DOHH2 (cell line): ENCODE data around the gene CLK2.
"Not testable (repeated sequence)": the region's sequence is repeated elsewhere in the genome, so short reads cannot be mapped to it uniquely, and the experiment has no call there.

Source experiments
- H3F3A ChIP-seq: fragments of 200-600 bp; sonication (generic), shearing (Covaris generic); 2 replicates; pipeline ENCODE4 v1.6.0; 2016; ENCODE audit warnings: antibody characterized with exemption, mild to moderate bottlenecking; ENCODE audit not compliant: control insufficient read depth, insufficient read depth
- H3K27ac ChIP-seq: fragments of 200-600 bp; sonication (generic); 2 replicates; pipeline ENCODE4 v1.5.1; 2014; ENCODE audit warnings: low read depth, mild to moderate bottlenecking, low read length, moderate library complexity
- H3K27me3 ChIP-seq: fragments of 200-600 bp; sonication (generic); 2 replicates; pipeline ENCODE4 v1.6.1; 2014; ENCODE audit warnings: mild to moderate bottlenecking, low read length, mixed read lengths; ENCODE audit not compliant: control insufficient read depth
- H3K36me3 ChIP-seq: fragments of 200-600 bp; sonication (generic); 2 replicates; pipeline ENCODE4 v1.6.1; 2014; ENCODE audit warnings: mild to moderate bottlenecking, low read length, moderate library complexity, mixed read lengths; ENCODE audit not compliant: control insufficient read depth
- H3K4me1 ChIP-seq: fragments of 200-600 bp; sonication (generic); 2 replicates; pipeline ENCODE4 v1.6.1; 2014; ENCODE audit warnings: mild to moderate bottlenecking, low read length, mixed read lengths; ENCODE audit not compliant: control insufficient read depth
- H3K4me2 ChIP-seq: fragments of 200-600 bp; sonication (generic); 2 replicates; pipeline ENCODE4 v1.6.0; 2014; ENCODE audit warnings: mild to moderate bottlenecking, low read length, moderate library complexity
- H3K4me3 ChIP-seq: fragments of 200-600 bp; sonication (generic); 2 replicates; pipeline ENCODE4 v1.5.1; 2014; ENCODE audit warnings: mild to moderate bottlenecking, low read length, mixed read lengths
- H3K79me2 ChIP-seq: fragments of 200-600 bp; sonication (generic); 2 replicates; pipeline ENCODE4 v1.6.1; 2014; ENCODE audit warnings: mild to moderate bottlenecking, low read length, mixed read lengths; ENCODE audit not compliant: control insufficient read depth
- H3K9me2 ChIP-seq: fragments of 200-600 bp; sonication (generic); replicated peaks from 2 replicates; pipeline ENCODE4 v1.6.1; 2014; ENCODE audit warnings: mild to moderate bottlenecking, low read length, mixed read lengths; ENCODE audit not compliant: control insufficient read depth
- H3K9me3 ChIP-seq: fragments of 200-600 bp; sonication (generic); 2 replicates; pipeline ENCODE4 v1.6.1; 2014; ENCODE audit warnings: antibody characterized with exemption, low read length, mixed read lengths; ENCODE audit not compliant: control insufficient read depth, insufficient read depth
- H4K20me1 ChIP-seq: fragments of 200-600 bp; sonication (generic); 2 replicates; pipeline ENCODE4 v1.6.0; 2014; ENCODE audit warnings: low read depth, mild to moderate bottlenecking, antibody characterized with exemption, low read length, moderate library complexity; ENCODE audit not compliant: control insufficient read depth, insufficient read depth
- CTCF ChIP-seq: fragments of 200-600 bp; sonication (generic); IDR thresholded peaks from one replicate; pipeline ENCODE4 v1.5.1; 2014; ENCODE audit warnings: antibody characterized with exemption, mild to moderate bottlenecking, low read depth, low read length; ENCODE audit not compliant: poor library complexity, severe bottlenecking
- EZH2phosphoT487 ChIP-seq: fragments of 200-600 bp; sonication (generic); IDR thresholded peaks from 2 replicates; pipeline ENCODE4 v1.6.1; 2017; ENCODE audit warnings: borderline replicate concordance, mild to moderate bottlenecking, antibody characterized with exemption, low read length, moderate library complexity, mixed read lengths

Gene CLK2

DNA sequence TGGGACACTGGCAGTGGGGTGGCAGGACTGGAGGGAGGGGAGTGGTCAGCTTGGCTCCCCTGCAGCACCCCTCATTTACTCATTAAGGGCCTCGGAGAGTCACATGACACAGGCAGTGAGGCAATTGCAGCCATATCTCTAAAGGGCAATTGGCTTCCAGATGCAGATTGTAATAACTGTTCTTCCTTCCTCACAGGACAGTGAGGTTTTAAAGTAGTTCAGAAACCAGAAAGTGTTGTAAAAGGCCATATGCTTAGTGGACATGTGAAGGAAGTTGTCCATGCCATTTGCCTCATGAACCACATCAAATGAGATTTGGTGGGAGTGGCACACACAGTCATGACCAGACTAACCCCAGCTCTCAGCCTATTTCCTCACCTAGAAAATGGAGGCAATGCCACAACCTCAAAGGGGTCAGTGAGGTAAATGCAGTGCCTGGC is 53.7 kb downstream of the CLK2 start:
- Histone ChIP-seq H4K20me1 (no peaks in the 10 kb centered on the region), H3F3A (peaks cover 17% of the 10 kb centered on the region), H3K9me3 (no peaks in the 10 kb centered on the region), H3K27ac (no peak overlapping the region), H3K4me3 (no peak overlapping the region), H3K4me1 (peaks cover 54% of the 10 kb centered on the region), H3K4me2 (peak overlapping the region; percentile 15; the same call in 1 of the 2 replicates), H3K9me2 (no peaks in the 10 kb centered on the region), H3K36me3 (peaks cover 10% of the 10 kb centered on the region), H3K27me3 (no peaks in the 10 kb centered on the region), H3K79me2 (peaks cover 18% of the 10 kb centered on the region)
- no peak for TF ChIP-seq CTCF

DNA sequence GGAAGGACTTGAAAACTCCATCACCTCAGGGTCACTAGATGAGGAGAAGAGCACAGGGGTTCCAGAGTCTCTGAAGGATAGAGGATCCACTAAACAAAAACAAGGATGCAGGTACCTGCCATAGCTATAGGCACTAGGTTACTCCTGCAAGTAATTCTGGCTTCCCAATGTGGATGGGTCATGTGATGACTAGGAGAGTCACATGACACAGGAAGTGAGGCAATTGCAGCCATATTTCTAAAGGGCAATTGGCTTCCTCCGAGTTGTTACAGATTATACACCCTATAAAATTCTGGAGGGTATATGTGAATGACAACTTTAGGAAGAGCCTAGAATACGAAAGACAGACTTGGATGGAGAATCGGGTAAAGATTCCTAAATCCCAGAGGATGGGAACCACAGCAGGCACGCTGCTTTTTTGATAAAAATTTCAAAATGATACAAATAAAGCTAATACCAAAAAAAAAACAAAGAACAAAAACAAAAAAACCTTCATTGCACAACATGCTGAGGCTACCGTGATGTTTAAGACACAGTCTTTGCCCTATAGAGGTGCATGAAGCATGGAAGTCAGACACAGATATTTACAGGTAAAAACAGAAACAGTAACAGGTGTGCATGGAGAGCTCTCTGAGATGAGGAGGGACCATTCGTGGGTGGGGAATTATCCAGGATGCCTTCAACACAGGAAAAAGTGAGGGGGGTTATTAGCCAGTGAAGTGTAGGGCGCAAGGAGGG is 54.3 kb downstream of the CLK2 start:
- Histone ChIP-seq H3K27ac (no peak overlapping the region), H4K20me1 (no peaks in the 10 kb centered on the region), H3K36me3 (peaks cover 7% of the 10 kb centered on the region), H3K9me3 (no peaks in the 10 kb centered on the region), H3K4me3 (no peak overlapping the region), H3K27me3 (no peaks in the 10 kb centered on the region), H3F3A (peaks cover 12% of the 10 kb centered on the region), H3K4me1 (peaks cover 48% of the 10 kb centered on the region), H3K79me2 (peaks cover 15% of the 10 kb centered on the region), H3K9me2 (no peaks in the 10 kb centered on the region), H3K4me2 (peak overlapping the region; percentile 15; the same call in 1 of the 2 replicates)
- no peak for TF ChIP-seq EZH2phosphoT487
- TF ChIP-seq CTCF: no peak

DNA sequence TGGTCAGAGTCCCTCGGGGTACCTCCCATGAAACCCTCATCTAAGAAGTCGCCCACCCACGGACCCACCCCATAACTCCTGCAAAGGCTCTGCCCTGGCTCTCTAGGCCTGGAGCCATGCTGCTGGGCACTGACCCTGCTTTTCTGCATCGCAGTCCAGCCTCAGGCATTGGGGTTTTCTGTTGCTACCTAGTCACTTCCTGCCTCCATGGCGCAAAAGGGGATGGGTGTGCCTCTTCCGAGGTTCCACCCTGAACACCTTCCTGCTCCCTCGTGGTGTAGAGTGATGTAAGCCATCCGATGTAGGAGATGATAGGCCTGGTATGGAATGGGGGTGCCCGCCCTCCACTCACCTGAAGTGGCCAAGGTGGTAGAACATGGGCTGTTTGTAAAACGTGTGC is 58.6 kb downstream of the CLK2 start:
- H3K36me3 ChIP-seq, H3K79me2 ChIP-seq, H3F3A ChIP-seq, H3K27ac ChIP-seq, H3K9me2 ChIP-seq, H4K20me1 ChIP-seq, H3K9me3 ChIP-seq, H3K27me3 ChIP-seq, H3K4me2 ChIP-seq, H3K4me3 ChIP-seq: not testable (repeated sequence)
- H3K4me1 ChIP-seq: peaks cover 20% of the 10 kb centered on the region
